ENCODE results near the gene CSTA. TPM values are rescaled to one million over a fixed set of nuclear protein-coding genes. Genes with fewer than 3 reads are reported as not detected.

The CSTA gene
- polyA plus RNA-seq, 1 donor from 2014 or later = not detected

DNA sequence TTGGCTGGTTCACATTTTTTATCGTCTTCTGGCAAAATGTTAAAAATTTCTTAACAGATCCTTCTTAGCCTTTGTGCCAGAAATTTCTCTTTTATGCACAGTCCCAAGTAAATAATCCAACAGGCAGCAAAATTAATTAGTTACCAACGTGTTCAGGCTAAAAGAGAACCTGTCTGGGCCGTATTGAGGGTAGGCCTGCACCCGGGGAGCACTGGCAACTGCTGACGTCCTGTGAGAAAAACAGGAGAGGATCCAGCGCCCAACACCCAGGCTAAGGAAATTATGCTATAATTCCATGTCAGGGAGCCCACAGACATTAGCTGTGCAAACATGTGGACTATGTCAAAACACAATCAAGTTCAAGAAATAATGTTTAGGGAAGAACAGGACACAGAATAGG, 30.7 kb upstream of the CSTA start:
- Histone ChIP-seq H3K4me3 (ENCODE audit: low read length) (no peak overlapping the region), H3K79me2 (replicated peaks; ENCODE audit: insufficient read depth, low read length) (no peaks in the 10 kb centered on the region), H4K20me1 (ENCODE audit: insufficient read depth) (no peaks in the 10 kb centered on the region), H3K9ac (ENCODE audit: low read length) (no peak overlapping the region), H3K27me3 (ENCODE audit: insufficient read depth, low read depth, low read length) (no peaks in the 10 kb centered on the region), H3K36me3 (ENCODE audit: insufficient read depth, low read length) (no peaks in the 10 kb centered on the region), H3K9me3 (ENCODE audit: low read length) (no peaks in the 10 kb centered on the region), H3K27ac (ENCODE audit: low read length) (no peak overlapping the region), H2AFZ (ENCODE audit: low read depth, low read length) (no peak overlapping the region), H3F3A (ENCODE audit: insufficient read depth, low read length, poor library complexity, severe bottlenecking) (no peaks in the 10 kb centered on the region), H3K9me2 (ENCODE audit: insufficient read depth, low read length) (no peaks in the 10 kb centered on the region), H3K4me2 (ENCODE audit: low read length) (no peak overlapping the region)
- TF ChIP-seq POLR2AphosphoS5 (IDR thresholded peaks at IDR 0.05) (no peak), SMC3 (conservative IDR thresholded peaks at IDR 0.05; ENCODE audit: poor library complexity) (no peak), TAF1 (IDR thresholded peaks at IDR 0.05; ENCODE audit: low read depth) (no peak)

- H4K20me1 ChIP-seq (ENCODE audit: insufficient read depth) = no peaks in the 10 kb centered on the region
- TF ChIP-seq EZH2 (IDR thresholded peaks at IDR 0.05; ENCODE audit: borderline replicate concordance, insufficient read depth, low read length, poor library complexity, severe bottlenecking) = no peak
- TF ChIP-seq MXI1 (conservative IDR thresholded peaks at IDR 0.05; ENCODE audit: poor library complexity, severe bottlenecking) = no peak
- TF ChIP-seq REST (IDR thresholded peaks at IDR 0.05; ENCODE audit: borderline replicate concordance) = no peak
- TF ChIP-seq RAD21 (conservative IDR thresholded peaks at IDR 0.05) = no peak
- no peak for TF ChIP-seq SMC3 (conservative IDR thresholded peaks at IDR 0.05; ENCODE audit: poor library complexity)
- TF ChIP-seq EP300 (conservative IDR thresholded peaks at IDR 0.05; ENCODE audit: poor library complexity, severe bottlenecking) = no peak
- TF ChIP-seq POLR2AphosphoS5 (IDR thresholded peaks at IDR 0.05) = no peak
- TF ChIP-seq CTCF (IDR thresholded peaks at IDR 0.05; ENCODE audit: poor library complexity, severe bottlenecking) = no peak
- TF ChIP-seq TAF1 (IDR thresholded peaks at IDR 0.05; ENCODE audit: low read depth) = no peak
- H3K9ac ChIP-seq (ENCODE audit: low read length) = no peak overlapping the region
Measured at GRCh38 chr3:122295266-122296062, 29.6 kb upstream of the CSTA start.

More at GRCh38 chr3:122295266-122296062, 29.6 kb upstream of the CSTA start:
- no peak overlapping the region for H3K4me3 ChIP-seq (ENCODE audit: low read length)
- H3K27me3 ChIP-seq (ENCODE audit: insufficient read depth, low read depth, low read length) = no peaks in the 10 kb centered on the region
- H3K4me2 ChIP-seq (ENCODE audit: low read length) = no peak overlapping the region
- no peaks in the 10 kb centered on the region for H3F3A ChIP-seq (ENCODE audit: insufficient read depth, low read length, poor library complexity, severe bottlenecking)
- H3K36me3 ChIP-seq (ENCODE audit: insufficient read depth, low read length) = no peaks in the 10 kb centered on the region
- H3K9me2 ChIP-seq (ENCODE audit: insufficient read depth, low read length) = no peaks in the 10 kb centered on the region
- H3K9me3 ChIP-seq (ENCODE audit: low read length) = no peaks in the 10 kb centered on the region
- H2AFZ ChIP-seq (ENCODE audit: low read depth, low read length) = no peak overlapping the region
- no peaks in the 10 kb centered on the region for H3K79me2 ChIP-seq (replicated peaks; ENCODE audit: insufficient read depth, low read length)
- H3K27ac ChIP-seq (ENCODE audit: low read length) = no peak overlapping the region
